Activated CD4-positive, alpha-beta memory T cell treated with anti-CD3 and anti-CD28 coated beads, Interleukin-2, amount 10 ng/mL, durations not matched to agents 7 days and 5 days (primary cell): ENCODE results near the gene SLC6A6. TPM values are rescaled to one million over a fixed set of nuclear protein-coding genes. Genes with fewer than 3 reads are reported as not detected.
A peak's percentile ranks its signal among the peaks of the same experiment; 100 is the strongest.

Source experiments
- CTCF ChIA-PET: fragments of 350-600 bp; sonication (Branson Sonifier 250); formaldehyde crosslinking; loops from one replicate; lab custom pipeline; 2021; ENCODE audit warnings: antibody characterized with exemption, inconsistent platforms; lab: Charles Lee
- POLR2A ChIA-PET: fragments of 350-600 bp; sonication (Branson Sonifier 250); formaldehyde crosslinking; loops from one replicate; lab custom pipeline; 2021; ENCODE audit warnings: antibody characterized with exemption; lab: Charles Lee
- DNase-seq: peaks from one replicate; pipeline ENCODE4 v3.0.0-alpha.2; 2020
- H3K27ac Mint-ChIP-seq: one replicate; pipeline ENCODE4 v1.8.0; 2021; ENCODE audit warnings: mild to moderate bottlenecking, mixed read lengths
- H3K27me3 Mint-ChIP-seq: one replicate; pipeline ENCODE4 v1.8.0; 2021; ENCODE audit warnings: mixed read lengths
- H3K36me3 Mint-ChIP-seq: one replicate; pipeline ENCODE4 v1.8.0; 2021; ENCODE audit warnings: low read depth, mixed read lengths
- H3K4me1 Mint-ChIP-seq: one replicate; pipeline ENCODE4 v1.8.0; 2021; ENCODE audit warnings: mixed read lengths
- H3K4me3 Mint-ChIP-seq: one replicate; pipeline ENCODE4 v1.8.0; 2021; ENCODE audit warnings: mild to moderate bottlenecking, mixed read lengths
- H3K9me3 Mint-ChIP-seq: one replicate; pipeline ENCODE4 v1.8.0; 2021; ENCODE audit warnings: mixed read lengths
- total RNA-seq, 2 experiments: library from RNA; stranded (reverse); gene quantifications; one replicate each; pipeline ENCODE4 v1.2.3, GENCODE V29; 2021

SLC6A6 gene
- total RNA-seq, 2 experiments from 2014 or later = 59.0 to 61.5 TPM

DNA sequence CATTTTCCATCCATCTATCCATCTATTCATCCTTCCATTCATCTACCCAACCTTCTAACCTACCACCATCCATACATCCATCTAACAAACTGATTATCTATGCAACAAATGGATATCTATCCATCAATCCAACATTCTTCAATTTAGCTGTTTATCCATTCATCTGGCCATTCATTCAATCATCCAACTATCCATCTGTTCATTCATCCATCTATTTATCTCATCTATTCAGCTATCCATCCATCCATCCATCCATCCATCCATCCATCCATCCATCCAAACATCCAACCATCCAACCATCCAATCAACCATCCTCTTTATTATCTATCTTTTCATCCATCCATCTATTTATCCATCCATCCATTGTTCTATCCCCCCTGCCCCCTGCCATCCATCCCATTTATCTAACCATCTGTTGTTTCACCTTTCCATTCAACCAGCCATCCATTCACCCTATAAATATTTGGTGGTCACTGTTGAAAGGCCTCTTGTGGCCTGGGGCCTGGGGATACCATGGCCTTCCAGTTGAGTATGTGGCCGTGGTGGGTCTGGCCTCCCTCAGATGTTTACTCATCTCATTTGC lies 44.7 kb downstream of the SLC6A6 start:
- H3K36me3 Mint-ChIP-seq = peaks cover 57% of the 10 kb centered on the region
- POLR2A ChIA-PET = interaction anchor here (1.1 kb wide), 2 partner anchors 14 to 23 kb away, joined by 3 to 4 read pairs; no protein-coding TSS in a partner anchor

DNA sequence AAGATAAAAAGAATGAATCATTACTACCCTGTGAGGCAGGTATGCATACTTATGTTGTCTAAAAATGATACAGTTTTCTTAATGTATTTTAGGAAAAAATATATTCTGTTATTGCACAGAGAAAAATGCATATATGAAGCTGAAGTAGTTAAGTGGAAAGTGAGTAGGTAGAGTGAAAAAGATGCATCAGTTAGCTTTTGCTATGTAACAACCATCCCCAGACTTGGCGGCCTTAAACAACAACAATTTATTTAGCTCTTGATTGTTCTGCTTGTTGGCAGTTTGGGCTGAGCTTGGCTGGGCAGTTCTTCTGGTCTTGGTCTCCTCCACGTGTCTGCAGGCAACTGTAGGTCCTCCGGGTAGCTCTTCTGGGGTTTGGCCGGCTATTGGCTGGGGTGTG lies 45.7 kb downstream of the SLC6A6 start:
- POLR2A ChIA-PET = no interaction called here
- peaks cover 2% of the 10 kb centered on the region for H3K9me3 Mint-ChIP-seq

More for the DNA sequence above, 44.7 kb downstream of the SLC6A6 start:
- H3K4me1 Mint-ChIP-seq = peaks cover 8% of the 10 kb centered on the region
- H3K9me3 Mint-ChIP-seq = peaks cover 2% of the 10 kb centered on the region
- no peak overlapping the region for H3K27ac Mint-ChIP-seq
- H3K27me3 Mint-ChIP-seq = no peaks in the 10 kb centered on the region
- no peak for DNase-seq
- CTCF ChIA-PET = no interaction called here
- no peak overlapping the region for H3K4me3 Mint-ChIP-seq

DNA sequence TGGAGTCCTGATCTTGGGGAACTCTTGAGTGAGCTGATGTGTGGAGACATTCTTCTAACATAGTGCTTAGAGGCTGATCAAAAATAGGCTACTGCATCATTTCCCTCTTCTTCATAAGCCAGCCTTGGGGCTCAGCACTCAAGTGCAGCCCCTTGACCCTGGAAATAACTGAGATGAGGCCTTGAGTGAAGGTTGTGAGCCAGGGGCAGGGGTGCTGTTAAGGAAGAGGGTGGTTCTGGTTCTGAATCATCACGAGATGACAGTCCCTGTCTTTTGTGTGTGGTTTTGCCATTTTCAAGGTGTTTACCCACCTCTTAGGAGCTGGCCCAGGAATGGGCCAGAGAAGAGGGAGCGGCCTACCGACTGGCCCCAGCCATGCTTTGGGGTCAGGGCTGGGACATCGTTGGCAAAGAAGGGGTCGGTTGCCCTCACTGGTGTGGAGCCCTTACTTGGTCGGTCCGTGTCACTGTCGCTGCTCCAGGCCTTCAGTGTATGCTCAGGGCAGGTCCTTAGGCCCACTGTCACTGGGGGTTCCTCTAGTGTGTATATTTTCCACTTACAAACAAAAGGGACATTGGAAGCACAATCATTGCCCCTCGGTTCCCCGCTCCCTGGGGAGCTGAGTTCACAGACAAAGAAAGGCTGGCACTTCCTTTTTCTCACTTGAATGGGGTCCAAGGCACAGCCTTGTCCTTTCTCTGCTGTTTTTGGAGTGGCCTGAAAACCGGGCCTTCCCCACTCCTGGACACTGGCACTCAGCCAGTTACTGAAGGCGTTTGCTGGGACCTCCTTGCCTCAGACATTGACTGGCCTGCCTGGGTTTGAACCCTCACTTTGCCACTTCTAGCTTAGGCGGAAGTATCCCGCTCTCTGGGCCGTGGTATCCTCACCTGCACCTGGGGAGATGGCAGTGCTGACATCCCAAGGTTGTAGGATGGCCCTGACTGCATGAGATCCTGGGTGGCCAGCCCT lies 46.6 kb downstream of the SLC6A6 start:
- DNase-seq = no peak
- Mint-ChIP-seq H3K27ac (peak overlapping the region; percentile 1), H3K4me1 (peaks cover 8% of the 10 kb centered on the region), H3K4me3 (no peak overlapping the region), H3K9me3 (peaks cover 2% of the 10 kb centered on the region), H3K27me3 (no peaks in the 10 kb centered on the region), H3K36me3 (peaks cover 61% of the 10 kb centered on the region)
- ChIA-PET CTCF (no interaction called here), POLR2A (no interaction called here)

More for the DNA sequence above, 45.7 kb downstream of the SLC6A6 start:
- Mint-ChIP-seq H3K27me3 (no peaks in the 10 kb centered on the region), H3K36me3 (peaks cover 61% of the 10 kb centered on the region), H3K4me3 (no peak overlapping the region), H3K27ac (no peak overlapping the region), H3K4me1 (peaks cover 8% of the 10 kb centered on the region)
- no peak for DNase-seq
- CTCF ChIA-PET = no interaction called here

DNA sequence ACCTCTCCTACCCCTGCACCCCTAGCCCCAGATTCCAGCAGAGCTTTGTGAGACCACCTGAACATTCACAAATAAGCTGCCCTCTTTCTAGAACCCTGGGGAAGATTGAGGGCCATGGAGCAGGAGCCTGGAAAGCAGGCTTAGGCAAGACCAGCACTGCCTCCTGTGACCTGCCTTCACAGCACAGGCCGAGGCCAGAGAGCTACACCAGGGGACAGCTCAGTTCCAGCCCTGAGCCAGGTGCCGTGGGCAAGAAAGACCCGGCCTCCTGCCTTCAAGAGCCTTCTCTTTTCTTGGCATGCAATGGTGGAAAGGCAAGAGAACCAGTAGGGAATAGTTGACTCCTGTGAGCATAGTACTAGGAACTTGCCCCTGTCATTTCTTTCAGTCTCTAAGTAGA lies 48.1 kb downstream of the SLC6A6 start:
- Mint-ChIP-seq H3K27ac (no peak overlapping the region), H3K36me3 (peaks cover 54% of the 10 kb centered on the region), H3K4me1 (peaks cover 8% of the 10 kb centered on the region), H3K9me3 (peaks cover 2% of the 10 kb centered on the region), H3K4me3 (no peak overlapping the region), H3K27me3 (no peaks in the 10 kb centered on the region)
- POLR2A ChIA-PET = interaction anchor here (1.0 kb wide), 1 partner anchor 272 kb away, joined by 4 read pairs; the partner anchor contains the start of genes LSM3 and XPC
- CTCF ChIA-PET = interaction anchor here (0.6 kb wide), 1 partner anchor 18 kb away, joined by 3 read pairs; no protein-coding TSS in a partner anchor
- DNase-seq = no peak

DNA sequence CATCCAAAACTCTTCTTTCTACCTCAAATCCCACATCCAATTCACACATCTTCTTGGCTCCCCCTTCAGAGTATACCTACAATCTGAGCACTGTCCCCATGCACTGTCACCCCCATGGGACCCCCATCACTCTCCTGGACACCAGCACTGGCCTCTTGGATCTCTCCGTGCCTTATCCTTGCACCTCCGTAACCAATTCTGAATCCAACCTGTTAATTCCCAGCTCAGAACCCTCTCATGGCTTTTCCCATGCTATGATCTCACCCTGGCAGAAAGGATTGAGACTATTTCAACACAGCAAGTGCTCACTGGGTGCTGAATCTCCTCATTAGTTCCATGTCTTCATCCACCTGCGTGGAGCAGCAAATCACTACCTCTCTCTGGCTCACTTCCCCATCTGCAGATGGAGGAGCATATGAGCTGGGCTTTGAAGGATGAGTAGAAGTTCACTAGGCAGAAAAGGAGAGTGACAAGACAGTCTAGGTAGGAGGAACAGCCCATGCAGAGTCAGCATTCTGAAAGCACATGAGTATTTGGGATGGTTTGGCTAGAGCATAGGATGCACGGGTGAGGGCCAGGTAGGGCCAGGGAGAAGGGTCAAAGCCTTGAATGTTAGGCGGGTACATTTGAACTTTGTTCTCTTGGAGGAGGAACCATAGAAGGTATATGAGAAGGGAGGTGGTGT lies 48.7 kb downstream of the SLC6A6 start:
- Mint-ChIP-seq H3K36me3 (peaks cover 48% of the 10 kb centered on the region), H3K4me3 (no peak overlapping the region), H3K27ac (no peak overlapping the region), H3K9me3 (peaks cover 2% of the 10 kb centered on the region), H3K27me3 (no peaks in the 10 kb centered on the region), H3K4me1 (peaks cover 8% of the 10 kb centered on the region)
- ChIA-PET CTCF (interaction anchor here (0.6 kb wide), 1 partner anchor 17 kb away, joined by 3 read pairs; no protein-coding TSS in a partner anchor), POLR2A (interaction anchor here (1.0 to 1.4 kb wide), 2 partner anchors 18 to 272 kb away, joined by 4 to 5 read pairs; partner anchors contain the start of genes LSM3 and XPC)
- no peak for DNase-seq

DNA sequence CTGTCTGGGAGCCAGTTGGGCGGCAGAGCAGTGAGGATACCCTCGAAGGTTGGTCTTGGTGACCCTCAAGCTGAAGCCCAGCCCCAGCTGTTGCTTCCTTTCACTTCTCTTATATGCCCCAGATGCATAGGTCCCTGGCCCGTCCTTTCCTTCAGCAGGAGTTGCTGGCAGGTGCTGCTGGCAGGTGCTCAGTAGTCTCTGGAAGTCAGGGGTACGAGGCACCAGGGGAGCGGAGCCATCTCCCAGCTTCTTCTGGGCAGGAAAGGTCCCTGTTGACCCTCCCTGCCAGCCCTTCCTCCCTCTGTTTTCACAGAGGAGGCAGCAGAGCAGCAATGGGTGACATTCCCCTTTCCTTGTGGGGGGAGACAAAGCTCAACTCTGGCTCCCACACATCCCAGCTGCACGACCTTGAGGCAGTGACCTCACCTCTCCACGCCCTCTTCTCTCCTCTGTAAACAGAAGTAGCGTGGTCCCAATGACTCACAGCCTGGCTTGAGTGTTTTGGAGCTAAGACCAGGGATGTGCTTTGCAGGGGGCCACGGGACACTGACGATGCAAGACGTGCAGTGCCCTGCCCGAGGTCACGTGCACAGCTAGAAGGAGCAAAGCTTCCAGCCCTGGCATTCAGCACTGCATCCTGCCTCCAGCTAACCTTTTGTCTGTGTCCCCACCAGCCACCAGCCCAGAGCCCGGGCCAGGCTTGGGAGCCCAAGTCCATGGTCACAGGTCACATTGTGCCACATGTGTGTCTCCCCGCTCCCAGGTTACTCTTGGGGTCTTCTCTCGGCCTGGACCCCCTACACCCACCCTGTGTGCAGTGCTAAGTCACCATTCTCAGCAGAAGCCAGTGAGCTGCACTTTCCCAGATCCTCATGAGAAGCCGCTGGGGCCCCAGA lies 49.7 kb downstream of the SLC6A6 start:
- peaks cover 8% of the 10 kb centered on the region for H3K4me1 Mint-ChIP-seq
- H3K36me3 Mint-ChIP-seq = peaks cover 38% of the 10 kb centered on the region
- no peak overlapping the region for H3K27ac Mint-ChIP-seq
- ChIA-PET POLR2A (interaction anchor here (1.1 to 1.4 kb wide), 2 partner anchors 20 to 50 kb away, joined by 3 to 5 read pairs; partner anchors contain the start of gene SLC6A6), CTCF (interaction anchor here (1.2 kb wide), 1 partner anchor 10 kb away, joined by 3 read pairs; no protein-coding TSS in a partner anchor)
- H3K9me3 Mint-ChIP-seq = peaks cover 2% of the 10 kb centered on the region
- DNase-seq = no peak
- no peak overlapping the region for H3K4me3 Mint-ChIP-seq
- H3K27me3 Mint-ChIP-seq = no peaks in the 10 kb centered on the region

DNA sequence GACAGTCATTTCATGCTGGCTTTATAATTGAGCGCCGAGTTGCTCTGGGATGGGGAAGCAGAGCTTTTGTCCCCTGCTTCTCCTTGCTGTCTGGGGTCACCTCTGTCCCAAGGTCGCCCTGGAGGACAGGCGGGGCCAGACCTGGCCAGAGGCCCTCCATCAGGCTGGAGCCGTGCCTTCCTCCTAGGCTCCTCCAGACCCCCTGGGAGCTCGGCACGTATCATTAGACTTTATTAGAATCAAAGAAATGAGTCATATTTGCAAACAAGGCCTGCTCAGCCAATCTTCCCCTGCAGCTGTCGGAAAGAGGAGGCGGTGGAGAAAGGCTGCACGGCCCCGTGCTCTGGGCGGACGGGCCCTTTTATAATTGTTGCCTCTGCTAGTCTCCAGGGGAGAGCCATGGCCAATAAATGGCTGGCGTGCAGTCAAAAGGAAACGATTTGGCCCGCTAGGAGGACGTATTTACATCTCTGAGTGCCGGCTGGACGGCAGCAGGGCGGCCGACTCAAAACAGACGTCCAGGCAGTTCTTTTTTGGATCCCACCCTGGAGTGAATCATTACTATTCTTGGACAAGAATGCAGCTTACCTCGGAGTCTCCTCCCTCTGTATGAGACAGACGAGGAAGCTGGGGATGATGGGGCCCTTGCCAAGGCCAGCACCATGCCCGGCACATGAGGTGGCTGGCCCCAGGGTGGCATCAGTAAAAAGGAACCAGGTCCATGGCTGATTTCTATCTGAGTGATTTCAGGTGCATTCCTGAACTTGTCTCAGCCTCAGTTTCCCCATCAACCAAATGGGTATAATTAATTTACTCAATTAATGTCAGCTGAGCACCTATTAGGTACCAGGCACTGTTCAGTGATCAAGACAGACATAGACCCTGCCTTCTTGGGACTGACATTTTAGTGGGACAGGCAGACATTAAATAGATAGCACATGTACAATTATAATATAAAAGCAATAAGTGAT lies 50.6 kb downstream of the SLC6A6 start:
- peaks cover 9% of the 10 kb centered on the region for H3K4me1 Mint-ChIP-seq
- H3K27me3 Mint-ChIP-seq = no peaks in the 10 kb centered on the region
- no peak for DNase-seq
- no peaks in the 10 kb centered on the region for H3K9me3 Mint-ChIP-seq
- ChIA-PET CTCF (interaction anchor here (1.2 kb wide), 1 partner anchor 9 kb away, joined by 3 read pairs; no protein-coding TSS in a partner anchor), POLR2A (interaction anchor here (1.1 to 1.4 kb wide), 2 partner anchors 20 to 51 kb away, joined by 3 to 5 read pairs; partner anchors contain the start of gene SLC6A6)
- H3K36me3 Mint-ChIP-seq = peaks cover 30% of the 10 kb centered on the region
- H3K27ac Mint-ChIP-seq = no peak overlapping the region
- no peak overlapping the region for H3K4me3 Mint-ChIP-seq

DNA sequence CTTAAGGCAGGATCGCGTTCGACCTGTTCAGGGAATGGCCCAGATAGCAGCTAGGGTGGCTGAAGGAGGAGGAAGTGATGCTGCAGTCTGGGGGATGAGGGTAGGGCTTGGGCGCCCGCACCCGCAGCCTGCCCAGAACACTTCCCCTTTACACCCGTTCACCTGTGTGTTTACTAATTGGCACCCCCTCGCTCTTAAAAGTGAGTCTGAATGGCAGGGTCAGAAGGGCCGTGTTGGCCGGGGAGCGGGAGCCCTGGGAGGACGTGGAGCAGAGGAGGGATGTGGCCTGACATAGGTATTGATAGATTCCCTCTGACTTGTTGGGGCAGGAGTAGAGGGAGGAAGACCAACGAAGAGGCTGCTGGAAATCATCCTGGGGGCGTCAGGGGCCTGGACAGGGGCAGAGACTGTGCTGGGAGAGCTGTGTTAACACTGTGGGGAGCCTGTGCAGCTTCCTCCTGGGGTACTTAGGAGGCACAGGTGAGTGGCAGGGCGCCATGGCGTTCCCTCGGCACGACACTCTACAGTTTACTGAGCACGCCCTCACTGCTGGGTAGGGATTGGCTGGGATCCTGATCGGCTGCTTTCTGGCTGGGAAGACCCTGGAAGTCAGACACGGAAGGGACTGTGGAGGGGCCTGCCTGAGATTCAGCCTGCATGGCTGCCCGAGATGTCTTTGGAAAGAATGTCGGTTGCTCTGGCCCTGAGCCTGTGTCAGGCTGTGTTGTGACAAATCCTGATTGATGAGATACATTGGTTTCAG lies 51.7 kb downstream of the SLC6A6 start:
- CTCF ChIA-PET = no interaction called here
- POLR2A ChIA-PET = interaction anchor here (1.1 to 1.5 kb wide), 2 partner anchors 22 to 275 kb away, joined by 3 to 6 read pairs; partner anchors contain the start of gene LSM3

DNA sequence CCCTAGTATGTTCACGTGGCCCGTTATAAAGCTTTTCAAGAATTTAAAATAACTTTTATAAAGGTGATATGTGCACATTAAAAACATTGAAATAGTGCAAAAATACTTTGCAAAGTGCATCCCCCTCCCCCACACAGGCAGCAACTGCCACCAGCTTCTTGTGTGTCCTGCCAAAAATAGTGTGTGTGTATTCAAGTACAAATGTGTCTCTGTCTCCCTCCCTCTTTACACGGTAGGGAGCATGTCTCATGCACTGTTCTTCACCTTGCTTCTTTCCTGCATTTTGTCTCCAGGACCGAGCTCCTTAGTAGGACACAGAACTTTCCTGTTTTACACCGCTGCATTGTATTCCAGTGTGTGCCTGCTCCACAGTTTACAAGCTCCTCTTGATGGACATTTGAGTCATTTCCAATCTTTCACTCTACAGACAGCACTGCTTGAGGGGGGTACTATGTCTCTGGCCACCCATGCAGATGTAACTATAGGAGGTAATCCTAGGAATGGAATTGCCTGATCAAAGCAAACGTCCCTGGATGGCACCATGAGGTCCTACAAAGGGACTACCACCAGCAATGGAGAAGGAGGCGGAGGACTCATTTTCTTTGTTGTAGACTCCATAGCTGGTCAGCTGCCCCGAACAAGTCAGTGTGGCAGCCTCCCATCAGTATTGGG lies 52.4 kb downstream of the SLC6A6 start:
- peaks cover 28% of the 10 kb centered on the region for H3K36me3 Mint-ChIP-seq
- peaks cover 4% of the 10 kb centered on the region for H3K4me1 Mint-ChIP-seq
- no peak for DNase-seq
- ChIA-PET POLR2A (interaction anchor here (1.1 to 1.5 kb wide), 2 partner anchors 23 to 276 kb away, joined by 3 to 6 read pairs; partner anchors contain the start of gene LSM3), CTCF (no interaction called here)
- no peaks in the 10 kb centered on the region for H3K27me3 Mint-ChIP-seq
- no peak overlapping the region for H3K4me3 Mint-ChIP-seq
- no peaks in the 10 kb centered on the region for H3K9me3 Mint-ChIP-seq
- H3K27ac Mint-ChIP-seq = no peak overlapping the region

More for the DNA sequence above, 51.7 kb downstream of the SLC6A6 start:
- DNase-seq = no peak
- Mint-ChIP-seq H3K4me3 (no peak overlapping the region), H3K4me1 (peaks cover 3% of the 10 kb centered on the region), H3K27me3 (no peaks in the 10 kb centered on the region), H3K27ac (no peak overlapping the region), H3K9me3 (no peaks in the 10 kb centered on the region), H3K36me3 (peaks cover 25% of the 10 kb centered on the region)
